Upper lobe of right lung (tissue), 1 donor: ENCODE results near the gene SMG5. TPM values are rescaled to one million over a fixed set of nuclear protein-coding genes. Genes with fewer than 3 reads are reported as not detected.

Experiments
- ATAC-seq: fragments of 200-7000 bp; cut with Tn5 transposase; one replicate; pipeline ENCODE4 v1.9.1; 2020; ENCODE audit warnings: mild to moderate bottlenecking, moderate library complexity
- DNase-seq: peaks from one replicate; pipeline ENCODE4 v3.0.0-alpha.2; 2020
- H3K27ac ChIP-seq: fragments of 200-600 bp; one replicate; pipeline ENCODE4 v1.8.0; 2022
- H3K27me3 ChIP-seq: fragments of 200-600 bp; one replicate; pipeline ENCODE4 v1.8.0; 2022; ENCODE audit warnings: mild to moderate bottlenecking
- H3K36me3 ChIP-seq: fragments of 200-600 bp; one replicate; pipeline ENCODE4 v1.8.0; 2022
- H3K4me1 ChIP-seq: fragments of 200-600 bp; one replicate; pipeline ENCODE4 v1.8.0; 2022
- H3K4me3 ChIP-seq: fragments of 200-600 bp; one replicate; pipeline ENCODE4 v1.8.0; 2022; ENCODE audit warnings: mild to moderate bottlenecking
- H3K9me3 ChIP-seq: fragments of 200-600 bp; one replicate; pipeline ENCODE4 v1.8.0; 2022
- CTCF ChIP-seq: fragments of 200-600 bp; IDR thresholded peaks from one replicate; pipeline ENCODE4 v1.8.0; 2022; ENCODE audit warnings: antibody characterized with exemption
- intact Hi-C: fragments of 100-400 bp; cut with DNase I; formaldehyde crosslinking; loops from one replicate; pipeline ENCODE4 v1.11.0; 2022
- total RNA-seq: library from RNA; stranded (reverse); fragmentation: NEBNext Ultra II Directional; extraction: Animal tissue kit (Norgen Biotek cat#: 25700); gene quantifications from one replicate; pipeline ENCODE4 v1.2.1, GENCODE V29; 2021
- donor health status: DM: no; HTN: yes; CAD: no; lungs with severe emphysema.

The SMG5 gene
- total RNA-seq, 1 donor from 2014 or later: 64.8 TPM

- no peak for ATAC-seq
- no peak for DNase-seq
- no peak for TF ChIP-seq CTCF
- Histone ChIP-seq H3K4me3 (no peak overlapping the region), H3K27ac (no peak overlapping the region), H3K36me3 (peaks cover 44% of the 10 kb centered on the region), H3K9me3 (no peaks in the 10 kb centered on the region), H3K4me1 (peaks cover 3% of the 10 kb centered on the region), H3K27me3 (no peaks in the 10 kb centered on the region)
- intact Hi-C loops: loop anchor here (5.0 to 10.0 kb wide), 2 partner anchors 82 to 134 kb away; no protein-coding TSS in a partner anchor
Measured at GRCh38 chr1:156226782-156227181, 55.8 kb downstream of the SMG5 start.

- no peak for DNase-seq
- H3K4me1 ChIP-seq: peaks cover 3% of the 10 kb centered on the region
- intact Hi-C loops: loop anchor here (5.0 to 10.0 kb wide), 2 partner anchors 81 to 134 kb away; no protein-coding TSS in a partner anchor
- no peak for ATAC-seq
- no peaks in the 10 kb centered on the region for H3K27me3 ChIP-seq
- no peaks in the 10 kb centered on the region for H3K9me3 ChIP-seq
- peaks cover 51% of the 10 kb centered on the region for H3K36me3 ChIP-seq
- no peak for TF ChIP-seq CTCF
- no peak overlapping the region for H3K4me3 ChIP-seq
- no peak overlapping the region for H3K27ac ChIP-seq
Measured at GRCh38 chr1:156226116-156226538, 56.5 kb downstream of the SMG5 start.

DNA sequence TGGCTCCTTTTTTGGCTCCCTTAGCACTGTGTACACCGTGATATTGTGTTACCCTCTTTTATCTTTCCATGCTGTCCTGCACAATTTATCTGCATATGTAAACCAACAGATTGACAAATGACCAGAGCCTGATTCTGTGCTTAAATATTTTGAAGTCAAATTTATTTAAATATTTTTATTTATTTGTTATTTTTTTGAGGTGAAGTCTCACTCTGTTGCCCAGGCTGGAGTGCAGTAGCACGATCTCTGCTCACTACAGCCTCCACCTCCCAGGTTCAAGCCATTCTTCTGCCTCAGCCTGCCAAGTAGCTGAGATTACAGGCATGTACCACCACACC, 57.0 kb downstream of the SMG5 start:
- TF ChIP-seq CTCF: no peak
- DNase-seq (no peak), ATAC-seq (no peak)
- H3K4me1 ChIP-seq: peaks cover 3% of the 10 kb centered on the region
- H3K4me3 ChIP-seq: no peak overlapping the region
- H3K27me3 ChIP-seq: no peaks in the 10 kb centered on the region
- H3K9me3 ChIP-seq: no peaks in the 10 kb centered on the region
- intact Hi-C loops: loop anchor here (5.0 to 10.0 kb wide), 2 partner anchors 81 to 133 kb away; no protein-coding TSS in a partner anchor
- peaks cover 55% of the 10 kb centered on the region for H3K36me3 ChIP-seq
- no peak overlapping the region for H3K27ac ChIP-seq

DNA sequence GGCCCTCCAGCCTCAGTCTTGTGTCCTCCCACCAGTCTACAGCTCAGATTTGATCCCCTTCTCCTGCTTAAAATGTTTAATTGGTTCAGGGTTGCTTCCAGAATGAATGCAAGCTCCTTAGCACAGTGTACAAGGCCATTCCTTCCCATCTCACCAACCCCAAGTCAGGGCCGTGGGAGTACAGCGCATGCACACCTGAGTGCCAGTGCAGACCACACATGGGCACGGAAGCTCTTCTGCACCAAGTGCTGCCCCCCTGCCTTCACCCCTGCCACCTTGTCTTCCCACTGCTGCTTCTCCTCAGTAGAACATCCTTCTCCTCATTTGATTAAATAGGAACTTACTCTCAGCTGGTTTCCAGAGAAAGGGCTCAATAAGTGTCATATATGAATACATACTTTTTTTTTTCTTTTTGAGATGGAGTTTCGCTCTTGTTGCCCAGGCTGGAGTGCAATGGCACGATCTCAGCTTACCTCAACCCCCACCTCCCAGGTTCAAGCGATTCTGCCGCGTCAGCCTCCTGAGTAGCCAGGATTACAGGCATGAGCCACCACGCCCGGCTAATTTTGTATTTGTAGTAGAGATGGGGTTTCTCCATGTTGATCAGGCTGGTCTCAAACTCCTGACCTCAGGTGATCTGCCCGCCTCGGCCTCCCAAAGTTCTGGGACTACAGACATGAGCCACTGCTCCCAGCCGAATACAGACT, 60.5 kb downstream of the SMG5 start:
- peaks cover 54% of the 10 kb centered on the region for H3K36me3 ChIP-seq
- no peak overlapping the region for H3K4me3 ChIP-seq
- intact Hi-C loops: loop anchor here (10.0 kb wide), 1 partner anchor 77 kb away; no protein-coding TSS in a partner anchor
- no peaks in the 10 kb centered on the region for H3K27me3 ChIP-seq
- ATAC-seq (no peak), DNase-seq (no peak)
- no peak for TF ChIP-seq CTCF
- no peaks in the 10 kb centered on the region for H3K9me3 ChIP-seq
- peaks cover 16% of the 10 kb centered on the region for H3K4me1 ChIP-seq
- no peak overlapping the region for H3K27ac ChIP-seq

- H3K27ac ChIP-seq: no peak overlapping the region
- TF ChIP-seq CTCF: no peak
- H3K27me3 ChIP-seq: no peaks in the 10 kb centered on the region
- no peak overlapping the region for H3K4me3 ChIP-seq
- DNase-seq (no peak), ATAC-seq (no peak)
- peaks cover 18% of the 10 kb centered on the region for H3K4me1 ChIP-seq
- H3K9me3 ChIP-seq: no peaks in the 10 kb centered on the region
- intact Hi-C loops: loop anchor here (10.0 kb wide), 1 partner anchor 75 kb away; no protein-coding TSS in a partner anchor
- peaks cover 38% of the 10 kb centered on the region for H3K36me3 ChIP-seq
Measured at GRCh38 chr1:156220226-156220625, 62.4 kb downstream of the SMG5 start.
